ENCODE measurements around the gene RAB21.
"Not testable (repeated sequence)": the region's sequence is repeated elsewhere in the genome, so short reads cannot be mapped to it uniquely, and the experiment has no call there.

Gene RAB21

GRCh38 chr12:71752891-71753290, 1.8 kb upstream of the RAB21 start:
- DNase-seq = no peak

DNA sequence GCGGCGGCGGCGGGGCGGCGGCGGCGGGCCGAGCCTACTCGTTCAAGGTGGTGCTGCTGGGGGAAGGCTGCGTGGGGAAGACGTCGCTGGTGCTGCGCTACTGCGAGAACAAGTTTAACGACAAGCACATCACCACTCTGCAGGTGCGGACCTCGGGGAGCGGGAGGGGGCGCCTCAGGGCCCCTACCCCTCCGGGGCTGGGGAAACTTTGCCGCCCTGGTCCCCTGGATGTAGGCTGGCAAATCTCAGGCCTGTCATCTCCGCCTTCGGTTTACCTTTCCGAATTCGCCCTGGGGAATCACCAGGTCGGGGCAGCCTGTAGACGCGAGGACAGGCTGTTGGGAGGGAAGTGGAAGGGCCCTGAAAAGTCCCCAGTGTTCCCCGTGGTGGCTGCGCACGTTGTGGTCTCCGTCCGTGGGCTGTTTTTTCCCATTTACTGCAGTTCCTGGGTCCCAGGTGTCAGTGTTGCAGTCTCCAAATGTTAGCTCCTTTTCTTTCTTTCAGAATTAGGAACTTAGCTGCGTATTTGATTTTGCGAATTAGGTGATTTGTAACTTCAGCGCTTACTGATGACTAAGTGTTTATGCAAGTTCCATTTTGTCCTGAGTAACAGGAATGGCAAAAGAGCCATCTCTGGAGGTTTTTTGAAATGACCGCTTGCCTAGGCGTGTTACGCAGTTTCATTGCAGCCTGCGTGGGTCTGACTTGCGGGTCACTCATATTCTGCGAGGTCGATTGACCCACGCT, 656 bp downstream of the RAB21 start:
- DNase-seq = no peak

DNA sequence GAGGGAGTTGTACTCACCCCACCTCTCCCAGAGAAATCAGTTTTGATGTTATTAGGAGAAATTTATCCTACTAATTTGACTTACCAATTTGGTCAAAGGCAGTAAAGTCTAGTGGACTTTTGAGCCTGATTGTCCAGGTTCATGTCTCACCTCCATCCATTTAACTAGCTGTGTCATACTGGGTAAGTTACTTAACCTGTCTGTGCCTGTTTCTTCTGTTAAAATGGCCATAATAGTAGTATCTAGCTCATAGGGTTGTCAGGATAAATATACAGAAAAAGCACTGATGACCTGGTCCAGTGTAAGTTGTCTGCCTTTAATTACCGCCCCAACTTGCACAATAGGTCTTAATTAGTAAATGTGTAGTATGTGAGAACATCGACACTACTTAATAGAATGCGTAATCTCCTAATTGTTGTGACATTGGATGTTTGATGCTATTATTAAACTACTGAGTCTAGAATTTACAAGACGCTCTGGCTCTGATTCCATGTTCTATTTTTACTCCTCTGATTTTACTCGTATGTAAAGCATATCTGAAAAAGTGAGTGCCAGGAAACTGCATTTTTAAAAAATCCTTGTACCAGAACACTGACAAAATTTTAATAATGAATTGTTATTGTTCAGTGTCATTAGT, 1.5 kb downstream of the RAB21 start:
- DNase-seq = no peak

GRCh38 chr12:71759941-71760340, 5.3 kb downstream of the RAB21 start:
- DNase-seq = no peak

- no peak for DNase-seq
Measured at GRCh38 chr12:71760471-71760870, 5.8 kb downstream of the RAB21 start.

DNA sequence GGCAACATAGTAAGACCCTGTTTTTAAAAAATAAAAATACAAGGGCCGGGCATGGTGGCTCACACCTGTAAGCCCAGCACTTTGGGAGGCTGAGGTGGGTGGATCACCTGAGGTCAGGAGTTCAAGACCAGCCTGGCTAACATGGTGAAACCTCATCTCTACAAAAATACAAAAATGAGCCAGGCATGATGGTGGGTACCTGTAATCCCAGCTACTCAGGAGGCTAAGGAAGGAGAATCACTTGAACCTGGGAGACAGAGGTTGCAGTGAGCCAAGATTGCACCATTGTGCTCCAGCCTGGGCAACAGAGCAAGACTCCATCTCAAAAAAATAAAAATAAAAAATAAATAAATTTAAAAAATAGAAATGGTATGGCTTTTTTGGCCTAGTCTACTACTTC, 6.7 kb downstream of the RAB21 start:
- DNase-seq = not testable (repeated sequence)

DNA sequence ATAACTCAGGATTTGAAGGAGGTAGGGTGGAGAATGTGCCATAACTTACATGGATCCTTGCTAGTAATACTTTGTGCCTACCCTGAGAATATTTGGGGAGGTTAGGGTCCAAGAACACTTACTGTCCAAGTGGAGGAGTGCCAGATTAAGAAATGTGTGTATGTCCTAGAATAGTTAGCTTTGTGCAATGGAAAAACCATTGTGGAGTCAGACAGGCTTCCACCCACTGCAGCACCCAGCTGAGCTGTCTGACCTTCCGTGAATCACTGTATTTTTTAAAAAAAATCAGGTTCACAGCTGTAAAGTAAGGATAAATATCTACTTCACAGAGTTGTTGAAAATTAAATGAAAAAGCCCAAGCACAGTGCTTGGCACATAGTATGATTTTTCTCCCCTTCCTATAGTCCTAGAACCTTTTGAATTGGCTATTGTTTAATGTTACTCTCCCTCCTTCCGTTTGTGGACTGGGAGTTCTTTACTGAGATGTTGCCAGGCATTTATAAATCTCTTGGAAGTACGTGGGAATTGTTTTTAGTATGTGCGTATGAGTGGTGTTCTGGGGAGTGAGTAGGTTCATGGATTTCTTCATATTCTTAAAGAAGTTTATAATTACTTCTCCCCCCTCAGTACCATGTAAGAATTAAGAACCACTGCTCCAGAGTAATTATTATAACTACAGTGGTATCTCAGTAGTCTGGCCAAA, 9.2 kb downstream of the RAB21 start:
- DNase-seq = no peak

GRCh38 chr12:71764587-71765321, 10.1 kb downstream of the RAB21 start:
- DNase-seq = no peak

- DNase-seq = no peak
Measured at GRCh38 chr12:71766202-71766601, 11.5 kb downstream of the RAB21 start.

DNA sequence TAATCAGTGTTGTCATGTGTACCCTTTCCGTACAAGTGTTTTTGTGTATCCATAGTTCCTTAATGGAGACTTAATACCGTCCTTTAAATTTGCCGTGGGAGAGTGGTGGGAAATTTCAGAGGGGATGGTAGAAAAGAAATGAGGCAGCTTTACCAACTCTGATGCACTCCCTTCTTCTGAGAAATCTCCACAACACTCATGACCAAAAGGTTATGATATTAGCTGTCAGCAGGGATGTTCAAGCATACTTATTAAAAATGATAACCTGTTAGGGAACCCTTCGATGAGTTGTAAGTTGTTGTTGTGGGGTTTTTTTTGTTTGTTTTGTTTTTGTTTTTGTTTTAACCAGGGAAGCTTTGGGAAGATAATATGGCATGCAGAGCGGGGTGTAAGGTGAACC, 12.5 kb downstream of the RAB21 start:
- no peak for DNase-seq

DNA sequence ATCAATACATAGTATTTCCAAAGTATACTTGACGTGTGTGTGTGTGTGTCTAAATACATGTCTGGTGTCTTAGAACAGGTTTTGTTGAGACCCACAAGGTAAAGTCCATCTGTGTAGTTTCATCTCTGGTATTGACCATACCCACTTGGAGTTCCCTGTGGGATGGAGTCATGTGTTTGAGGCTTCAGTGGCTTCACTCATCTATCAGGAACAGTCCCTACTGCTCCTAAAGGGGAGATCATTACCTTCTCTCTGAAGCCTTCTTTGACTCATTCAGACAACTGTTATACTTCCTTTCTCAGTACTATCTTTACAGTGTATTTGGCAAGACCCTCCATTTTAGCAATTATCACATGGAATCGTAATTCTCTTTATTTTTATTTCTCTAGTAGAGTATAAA, 14.2 kb downstream of the RAB21 start:
- no peak for DNase-seq

- DNase-seq = no peak
Measured at GRCh38 chr12:71771069-71771468, 16.4 kb downstream of the RAB21 start.

GRCh38 chr12:71772735-71773134, 18.1 kb downstream of the RAB21 start:
- DNase-seq = no peak

DNA sequence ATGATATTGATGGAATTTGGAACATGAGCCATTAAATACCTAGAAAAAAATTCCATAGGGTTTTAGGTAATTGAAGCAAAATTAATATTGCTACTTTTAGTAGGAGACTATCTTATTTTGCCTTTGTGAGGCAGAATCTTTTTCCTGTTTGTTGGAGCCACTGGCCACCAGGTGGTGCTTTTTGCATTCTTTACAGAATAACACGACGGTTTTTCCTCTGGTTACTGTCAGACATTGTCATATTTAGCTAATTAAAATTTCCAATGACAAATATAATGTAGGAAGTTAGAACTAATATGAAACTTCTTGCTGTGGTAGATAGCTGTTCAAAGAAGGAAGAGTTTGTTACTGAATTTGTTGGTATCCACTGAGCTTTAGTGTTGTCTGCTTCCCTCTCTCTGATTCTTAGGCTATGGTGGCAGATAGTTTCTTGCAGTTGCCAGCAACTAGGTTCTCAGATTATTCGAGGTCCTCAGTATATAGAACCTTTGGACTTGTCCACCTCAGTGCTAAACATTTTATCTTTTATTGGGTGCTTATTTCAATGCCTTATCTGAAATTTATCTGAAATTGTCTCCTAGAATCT, 25.7 kb downstream of the RAB21 start:
- no peak for DNase-seq

DNA sequence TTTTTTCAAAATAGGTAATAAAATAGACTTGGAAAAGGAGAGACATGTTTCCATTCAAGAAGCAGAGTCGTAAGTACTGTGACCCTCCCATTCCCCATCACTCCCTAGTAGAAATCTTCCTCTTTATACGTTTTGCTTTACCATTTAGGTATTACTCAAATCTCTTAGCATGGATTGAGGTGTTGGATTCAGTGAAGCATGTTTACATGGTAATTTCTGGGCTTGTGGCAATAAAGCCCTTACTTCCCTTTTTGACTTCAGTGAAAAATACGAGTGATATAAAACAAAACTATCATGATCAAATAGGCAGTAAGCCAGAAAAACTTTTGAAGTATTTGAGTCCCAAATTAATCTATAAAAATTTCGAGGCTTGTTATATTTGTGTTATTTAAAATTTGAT, 27.4 kb downstream of the RAB21 start:
- DNase-seq = no peak

- DNase-seq = no peak
Measured at GRCh38 chr12:71786829-71787228, 32.2 kb downstream of the RAB21 start.

- no peak for DNase-seq
Measured at GRCh38 chr12:71787580-71787979, 32.9 kb downstream of the RAB21 start.

- no peak for DNase-seq
Measured at GRCh38 chr12:71790331-71790730, 35.7 kb downstream of the RAB21 start.

GRCh38 chr12:71791473-71792150, 36.9 kb downstream of the RAB21 start:
- DNase-seq = no peak

DNA sequence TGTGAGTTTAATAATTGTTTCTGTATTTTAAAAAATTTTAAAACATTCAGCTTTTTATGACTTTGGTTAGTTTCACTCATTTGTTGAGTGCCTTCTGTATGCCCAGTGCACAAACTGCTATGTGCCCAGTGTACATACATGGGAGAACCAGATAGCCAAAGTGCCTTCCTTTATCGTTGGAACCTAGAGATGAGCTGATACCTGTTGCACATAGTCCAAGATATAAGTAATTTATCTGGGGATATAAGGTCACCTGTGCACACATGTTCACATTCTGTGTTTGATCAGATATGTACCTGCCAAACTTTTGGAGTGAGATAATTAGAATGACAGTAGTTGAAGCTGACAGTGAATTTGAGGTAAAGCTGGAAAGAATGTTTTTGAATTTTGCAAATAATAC, 37.9 kb downstream of the RAB21 start:
- DNase-seq = no peak

DNA sequence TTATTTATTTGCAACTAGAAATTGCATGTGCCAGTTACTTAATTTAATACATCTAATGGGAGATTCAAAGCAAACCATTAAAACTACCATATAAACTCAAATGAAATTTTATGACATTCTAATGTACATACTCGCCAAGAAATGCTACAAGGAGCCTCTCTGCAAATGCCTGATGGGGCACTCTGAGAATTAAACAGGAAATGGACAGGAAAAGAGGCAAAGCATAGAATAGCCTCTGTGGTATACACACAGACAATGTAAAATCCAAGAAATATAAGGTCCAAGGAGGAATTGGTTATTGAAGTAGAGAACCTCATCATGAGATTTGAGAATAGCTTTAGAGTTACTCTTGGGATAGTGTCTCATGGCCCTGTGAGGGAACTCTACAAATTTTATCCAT, 41.2 kb downstream of the RAB21 start:
- no peak for DNase-seq

GRCh38 chr12:71797531-71797930, 42.9 kb downstream of the RAB21 start:
- DNase-seq = no peak

DNA sequence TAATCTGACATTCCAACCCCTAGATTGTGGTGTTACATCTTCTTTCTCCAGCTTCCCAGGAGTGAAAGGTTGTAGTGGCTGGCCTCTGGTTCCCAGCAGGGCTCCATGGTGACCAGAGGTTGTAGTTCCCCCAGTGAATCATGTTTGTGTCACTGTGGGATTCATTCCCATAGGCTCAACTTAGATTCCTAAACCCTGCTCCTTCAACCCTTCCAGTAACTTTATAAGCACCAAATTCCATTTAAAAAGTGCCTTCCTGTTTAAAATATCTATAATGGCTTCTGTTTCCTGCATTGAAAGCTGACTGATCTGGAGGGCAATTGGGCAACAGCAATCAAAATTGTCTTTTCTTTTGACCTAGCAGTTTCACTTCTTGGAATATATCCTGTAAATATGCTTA, 44.4 kb downstream of the RAB21 start:
- no peak for DNase-seq
